Prostate gland (tissue), 2 donors: ENCODE results near the gene TTC33. TPM values are rescaled to one million over a fixed set of nuclear protein-coding genes. Genes with fewer than 3 reads are reported as not detected.
A peak's percentile ranks its signal among the peaks of the same experiment; 100 is the strongest.

Source experiments
- DNase-seq: peaks from one replicate; pipeline ENCODE4 v3.0.0-alpha.2; 2019; ENCODE audit warnings: low spot score
- H3K27ac ChIP-seq, 2 donors: fragments of 200-600 bp; sonication (generic); 2 replicates each; pipeline ENCODE4 v1.5.1; 2017 to 2019
- H3K27me3 ChIP-seq: fragments of 200-600 bp; sonication (generic); replicated peaks from 2 replicates; pipeline ENCODE4 v1.5.1; 2019; ENCODE audit not compliant: insufficient read depth
- H3K36me3 ChIP-seq, 2 donors: fragments of 200-600 bp; sonication (generic); 1 replicate in 1 of 2; 2 replicates in 1 of 2; pipeline versions ENCODE4 v1.5.1 to v1.8.1; 2017 to 2019
- H3K4me1 ChIP-seq: fragments of 200-600 bp; sonication (generic); replicated peaks from 2 replicates; pipeline ENCODE4 v1.5.1; 2019
- H3K4me3 ChIP-seq, 2 donors: fragments of 200-600 bp; sonication (generic); 2 replicates each; pipeline ENCODE4 v1.5.1; 2017 to 2019
- H3K9me3 ChIP-seq: fragments of 200-600 bp; sonication (generic); 2 replicates; pipeline ENCODE4 v1.5.1; 2017
- POLR2A ChIP-seq: fragments of 450-650 bp; IDR thresholded peaks from one replicate; pipeline ENCODE4 v1.6.1; 2016; ENCODE audit warnings: antibody characterized with exemption, mild to moderate bottlenecking
- POLR2AphosphoS5 ChIP-seq: sonication (generic); formaldehyde crosslinking; IDR thresholded peaks from one replicate; pipeline ENCODE4 v1.6.1; 2017; ENCODE audit warnings: antibody characterized with exemption
- WGBS: methylation state at CpG from one replicate; pipeline ENCODE4 v1.1.5; 2018; 5-methylcytosine and 5-hydroxymethylcytosine counted together
- intact Hi-C: fragments of 100-400 bp; cut with DNase I; formaldehyde crosslinking; loops from one replicate; pipeline ENCODE4 v1.14.2; 2022
- total RNA-seq, 2 donors: library from RNA; depleted of rRNA; stranded (reverse); fragments of >200 nt; gene quantifications; one replicate each; pipeline ENCODE4 v1.1.0, GENCODE V29; 2016
- TF ChIP-seq, protein P1 (sequence below), 4 experiments: fragments of 200-600 bp in 2 of 4; fragments of 450-650 bp in 2 of 4; sonication (generic) in 2 of 4; IDR thresholded peaks; 1 replicate in 3 of 4; 2 replicates in 1 of 4; pipeline ENCODE4 v1.5.1; 2016 to 2019; ENCODE audit warnings: antibody characterized with exemption in 4 of 4, mild to moderate bottlenecking in 2 of 4, moderate library complexity in 2 of 4

Gene TTC33
- total RNA-seq, 2 donors from 2014 or later: 11.9 to 17.6 TPM

GRCh38 chr5:40688996-40689395 lies 66.8 kb downstream of the TTC33 start:
- H3K4me1 ChIP-seq: peaks cover 10% of the 10 kb centered on the region
- no peaks in the 10 kb centered on the region for H3K9me3 ChIP-seq
- intact Hi-C loops: loop anchor here (5.0 kb wide), 3 partner anchors 742 to 1112 kb away; no protein-coding TSS in a partner anchor
- no peak overlapping the region for H3K27ac ChIP-seq
- H3K36me3 ChIP-seq: no peaks in the 10 kb centered on the region
- no peaks in the 10 kb centered on the region for H3K27me3 ChIP-seq
- TF ChIP-seq, protein P1, sequence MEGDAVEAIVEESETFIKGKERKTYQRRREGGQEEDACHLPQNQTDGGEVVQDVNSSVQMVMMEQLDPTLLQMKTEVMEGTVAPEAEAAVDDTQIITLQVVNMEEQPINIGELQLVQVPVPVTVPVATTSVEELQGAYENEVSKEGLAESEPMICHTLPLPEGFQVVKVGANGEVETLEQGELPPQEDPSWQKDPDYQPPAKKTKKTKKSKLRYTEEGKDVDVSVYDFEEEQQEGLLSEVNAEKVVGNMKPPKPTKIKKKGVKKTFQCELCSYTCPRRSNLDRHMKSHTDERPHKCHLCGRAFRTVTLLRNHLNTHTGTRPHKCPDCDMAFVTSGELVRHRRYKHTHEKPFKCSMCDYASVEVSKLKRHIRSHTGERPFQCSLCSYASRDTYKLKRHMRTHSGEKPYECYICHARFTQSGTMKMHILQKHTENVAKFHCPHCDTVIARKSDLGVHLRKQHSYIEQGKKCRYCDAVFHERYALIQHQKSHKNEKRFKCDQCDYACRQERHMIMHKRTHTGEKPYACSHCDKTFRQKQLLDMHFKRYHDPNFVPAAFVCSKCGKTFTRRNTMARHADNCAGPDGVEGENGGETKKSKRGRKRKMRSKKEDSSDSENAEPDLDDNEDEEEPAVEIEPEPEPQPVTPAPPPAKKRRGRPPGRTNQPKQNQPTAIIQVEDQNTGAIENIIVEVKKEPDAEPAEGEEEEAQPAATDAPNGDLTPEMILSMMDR (IDR thresholded peaks at IDR 0.05): no peak
- no peak for TF ChIP-seq POLR2A
- no peak for TF ChIP-seq POLR2AphosphoS5
- no peak for DNase-seq
- H3K4me3 ChIP-seq: no peak overlapping the region

DNA sequence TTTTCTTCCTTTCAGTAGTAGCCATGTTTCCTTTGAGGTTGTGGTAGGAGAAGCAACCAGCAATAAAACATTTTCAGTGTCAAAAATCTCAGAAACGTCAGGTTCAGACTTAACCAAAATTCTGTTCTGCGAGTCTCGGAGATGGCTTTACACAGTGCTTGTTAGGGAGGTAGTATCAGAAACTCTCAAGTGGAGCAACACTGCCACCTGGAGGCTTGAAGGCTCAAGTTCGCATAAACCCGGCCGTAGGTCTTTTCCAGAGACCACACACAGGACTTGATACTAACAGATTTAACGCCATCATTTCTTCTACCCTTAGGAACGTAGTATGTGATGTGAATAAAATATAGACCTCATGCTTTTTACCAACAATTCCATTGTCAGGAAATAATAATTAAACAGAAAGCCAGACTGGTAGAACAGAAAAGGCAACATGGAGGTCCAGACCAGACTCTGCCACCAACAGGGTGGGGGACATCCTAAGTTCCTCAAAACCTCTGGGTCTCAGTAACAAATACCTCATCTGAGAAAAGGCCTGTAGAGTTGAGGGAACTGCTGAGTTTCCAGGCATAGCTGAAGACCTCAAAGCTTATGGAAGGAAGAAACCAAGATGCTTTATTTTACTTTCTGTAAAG lies 67.5 kb downstream of the TTC33 start:
- H3K4me1 ChIP-seq: peaks cover 10% of the 10 kb centered on the region
- no peaks in the 10 kb centered on the region for H3K36me3 ChIP-seq
- 2% methylated on average over 8 of the region's 8 CpGs for WGBS
- H3K27me3 ChIP-seq: no peaks in the 10 kb centered on the region
- no peak overlapping the region for H3K4me3 ChIP-seq
- peak; percentile 82 for DNase-seq
- H3K9me3 ChIP-seq: no peaks in the 10 kb centered on the region
- intact Hi-C loops: loop anchor here (5.0 kb wide), 3 partner anchors 741 to 1111 kb away; no protein-coding TSS in a partner anchor
- no peak overlapping the region for H3K27ac ChIP-seq
- TF ChIP-seq POLR2A (no peak), POLR2AphosphoS5 (peak; percentile 35)
- TF ChIP-seq, protein P1 (IDR thresholded peaks at IDR 0.05): peak; percentile 70 to 95 (median 86)

DNA sequence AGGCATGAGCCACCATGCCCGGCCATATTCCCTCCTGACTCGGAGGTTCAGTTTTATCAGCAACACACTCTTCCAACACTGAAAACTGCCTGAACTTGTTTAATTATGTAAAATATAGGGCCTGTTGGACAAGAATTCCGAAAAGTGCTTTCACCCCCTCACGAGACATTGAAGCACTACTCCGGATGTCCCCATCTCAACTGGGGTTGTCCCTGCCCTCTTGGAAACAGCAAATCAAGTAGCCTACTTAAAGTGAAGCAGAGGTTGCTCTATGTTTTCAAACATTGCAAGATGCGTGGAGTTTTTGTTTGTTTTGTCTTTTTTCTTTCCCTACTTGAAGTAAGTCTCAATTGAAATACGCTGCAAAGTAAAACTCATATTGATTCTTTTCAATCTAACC lies 68.4 kb downstream of the TTC33 start:
- DNase-seq: no peak
- Histone ChIP-seq H3K27ac (no peak overlapping the region), H3K4me1 (peaks cover 10% of the 10 kb centered on the region), H3K9me3 (no peaks in the 10 kb centered on the region), H3K36me3 (no peaks in the 10 kb centered on the region), H3K27me3 (no peaks in the 10 kb centered on the region), H3K4me3 (no peak overlapping the region)
- 44% methylated on average over 7 of the region's 7 CpGs for WGBS
- TF ChIP-seq POLR2A (no peak), POLR2AphosphoS5 (no peak)
- TF ChIP-seq, protein P1 (IDR thresholded peaks at IDR 0.05): no peak
- intact Hi-C loops: loop anchor here (5.0 kb wide), 3 partner anchors 740 to 1110 kb away; no protein-coding TSS in a partner anchor

DNA sequence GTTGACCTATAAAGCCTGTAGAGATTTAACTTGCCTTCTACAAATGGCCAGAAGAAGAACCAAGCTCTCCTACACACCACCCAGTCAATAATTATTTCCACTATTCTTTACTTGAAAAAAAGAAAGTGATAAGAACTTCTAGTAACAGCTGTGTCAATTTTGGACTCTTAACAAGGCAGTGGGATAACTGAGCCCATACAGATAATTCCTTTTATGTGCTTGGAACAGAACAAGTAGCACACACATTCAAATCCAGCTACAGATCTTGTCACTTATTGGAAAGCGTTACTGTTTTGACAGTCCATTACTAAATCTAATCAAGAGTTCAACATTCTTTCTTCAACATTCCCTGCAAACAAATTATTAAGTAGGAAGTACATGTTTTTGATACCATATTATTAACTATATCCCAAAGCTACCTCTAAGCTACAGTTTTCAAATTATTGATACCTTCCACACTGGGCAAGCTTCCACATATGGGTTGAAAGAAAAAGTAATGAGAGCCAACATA lies 69.7 kb downstream of the TTC33 start:
- Histone ChIP-seq H3K36me3 (no peaks in the 10 kb centered on the region), H3K4me1 (peaks cover 16% of the 10 kb centered on the region), H3K27ac (no peak overlapping the region), H3K9me3 (no peaks in the 10 kb centered on the region), H3K27me3 (peaks cover 2% of the 10 kb centered on the region), H3K4me3 (no peak overlapping the region)
- intact Hi-C loops: loop anchor here (5.0 kb wide), 3 partner anchors 739 to 1109 kb away; no protein-coding TSS in a partner anchor
- DNase-seq: no peak
- TF ChIP-seq POLR2A (no peak), POLR2AphosphoS5 (no peak)
- TF ChIP-seq, protein P1 (IDR thresholded peaks at IDR 0.05): no peak
- WGBS: 32% methylated on average over 1 of the region's 1 CpG

- Histone ChIP-seq H3K4me3 (no peak overlapping the region), H3K27ac (no peak overlapping the region), H3K27me3 (peaks cover 2% of the 10 kb centered on the region), H3K4me1 (peaks cover 17% of the 10 kb centered on the region), H3K36me3 (no peaks in the 10 kb centered on the region), H3K9me3 (no peaks in the 10 kb centered on the region)
- no peak for DNase-seq
- intact Hi-C loops: loop anchor here (5.0 kb wide), 3 partner anchors 738 to 1108 kb away; no protein-coding TSS in a partner anchor
- TF ChIP-seq, protein P1 (IDR thresholded peaks at IDR 0.05): no peak
- TF ChIP-seq POLR2A (no peak), POLR2AphosphoS5 (no peak)
Observed at GRCh38 chr5:40685193-40685592, 70.6 kb downstream of the TTC33 start.
